MCF 10A (cell line): Measurements from ENCODE around the gene TRAPPC1. TPM values are rescaled to one million over a fixed set of nuclear protein-coding genes. Genes with fewer than 3 reads are reported as not detected.

ENCODE experiments used
- BruUV-seq: library from RNA; stranded (reverse); fragments of 400-500 nt; replicated peaks from 2 replicates; lab custom pipeline; 2021; lab: Mats Ljungman, UMichigan
- CTCF ChIA-PET: fragments of 300-600 bp; sonication (Branson Sonifier 250); formaldehyde crosslinking; extraction: SDS; loops from one replicate; lab custom pipeline; 2021; ENCODE audit warnings: antibody characterized with exemption, inconsistent platforms; lab: Yijun Ruan, JAX
- POLR2A ChIA-PET: fragments of 300-600, 350-650 bp; sonication (Branson Sonifier 250); formaldehyde crosslinking; extraction: SDS; loops from one replicate; lab custom pipeline; 2020; ENCODE audit warnings: antibody characterized with exemption, inconsistent platforms; lab: Yijun Ruan, JAX
- DNase-seq: peaks from one replicate; pipeline ENCODE4 v3.0.0-alpha.2; 2018; ENCODE audit not compliant: unreplicated experiment
- H3K27ac Mint-ChIP-seq: one replicate; pipeline ENCODE4 v1.8.0; 2022; ENCODE audit warnings: mild to moderate bottlenecking, low read depth, mixed read lengths; ENCODE audit not compliant: unreplicated experiment
- H3K27me3 Mint-ChIP-seq: one replicate; pipeline ENCODE4 v1.8.0; 2022; ENCODE audit warnings: mixed read lengths; ENCODE audit not compliant: insufficient read depth, unreplicated experiment
- H3K36me3 Mint-ChIP-seq: one replicate; pipeline ENCODE4 v1.8.0; 2022; ENCODE audit warnings: mild to moderate bottlenecking, moderate library complexity, mixed read lengths; ENCODE audit not compliant: insufficient read depth, unreplicated experiment
- H3K4me1 Mint-ChIP-seq: one replicate; pipeline ENCODE4 v1.8.0; 2022; ENCODE audit warnings: mixed read lengths; ENCODE audit not compliant: insufficient read depth, unreplicated experiment
- H3K4me3 Mint-ChIP-seq: one replicate; pipeline ENCODE4 v1.8.0; 2022; ENCODE audit warnings: mild to moderate bottlenecking, moderate library complexity, mixed read lengths; ENCODE audit not compliant: unreplicated experiment
- H3K9me3 Mint-ChIP-seq: one replicate; pipeline ENCODE4 v1.8.0; 2022; ENCODE audit warnings: mixed read lengths; ENCODE audit not compliant: unreplicated experiment
- intact Hi-C: fragments of 100-400 bp; cut with micrococcal nuclease; formaldehyde crosslinking; loops from 2 replicates; pipeline ENCODE4 v1.14.1; 2022
- total RNA-seq: library from RNA; stranded (reverse); gene quantifications from 2 replicates; pipeline ENCODE4 v1.2.3, GENCODE V29; 2022
- TF ChIP-seq, protein P1 (sequence below): fragments of 200-600 bp; IDR thresholded peaks from one replicate; pipeline ENCODE4 v1.8.0; 2022; ENCODE audit warnings: antibody characterized with exemption, mild to moderate bottlenecking; ENCODE audit not compliant: unreplicated experiment

TRAPPC1 gene
- total RNA-seq, 1 experiment from 2014 or later = 80.0 TPM

DNA sequence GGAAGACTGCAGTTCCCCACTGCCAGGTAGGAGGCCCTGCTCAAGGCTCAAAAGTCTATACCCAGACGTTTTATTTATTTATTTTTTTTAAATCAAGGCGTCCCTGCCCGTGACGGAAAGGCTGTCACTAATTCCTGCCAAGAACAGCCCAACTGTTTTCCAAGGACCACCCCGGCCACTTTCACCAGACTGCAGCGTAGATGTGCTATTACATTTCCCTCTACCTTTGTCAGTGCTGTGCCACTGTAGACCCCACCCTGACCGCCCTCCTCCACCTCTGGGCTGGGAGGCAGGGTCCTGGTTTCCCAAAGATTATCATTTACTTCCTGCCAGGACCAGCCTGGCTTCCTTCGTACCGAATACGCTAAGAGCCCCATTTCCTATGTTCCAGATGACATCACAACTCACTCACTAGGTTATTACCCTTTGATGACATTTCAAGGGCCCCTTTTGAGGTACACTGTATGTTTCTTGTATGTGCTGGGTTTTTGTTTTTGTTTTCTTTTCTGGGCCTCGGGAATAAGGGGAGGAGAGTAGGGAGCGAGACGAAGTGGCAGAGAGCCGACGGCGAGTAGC, 9.4 kb downstream of the TRAPPC1 start:
- H3K4me3 Mint-ChIP-seq = no peak overlapping the region
- H3K27me3 Mint-ChIP-seq = no peaks in the 10 kb centered on the region
- no TSS peak for BruUV-seq
- intact Hi-C loops = no loop called here
- H3K4me1 Mint-ChIP-seq = no peaks in the 10 kb centered on the region
- TF ChIP-seq, protein P1, sequence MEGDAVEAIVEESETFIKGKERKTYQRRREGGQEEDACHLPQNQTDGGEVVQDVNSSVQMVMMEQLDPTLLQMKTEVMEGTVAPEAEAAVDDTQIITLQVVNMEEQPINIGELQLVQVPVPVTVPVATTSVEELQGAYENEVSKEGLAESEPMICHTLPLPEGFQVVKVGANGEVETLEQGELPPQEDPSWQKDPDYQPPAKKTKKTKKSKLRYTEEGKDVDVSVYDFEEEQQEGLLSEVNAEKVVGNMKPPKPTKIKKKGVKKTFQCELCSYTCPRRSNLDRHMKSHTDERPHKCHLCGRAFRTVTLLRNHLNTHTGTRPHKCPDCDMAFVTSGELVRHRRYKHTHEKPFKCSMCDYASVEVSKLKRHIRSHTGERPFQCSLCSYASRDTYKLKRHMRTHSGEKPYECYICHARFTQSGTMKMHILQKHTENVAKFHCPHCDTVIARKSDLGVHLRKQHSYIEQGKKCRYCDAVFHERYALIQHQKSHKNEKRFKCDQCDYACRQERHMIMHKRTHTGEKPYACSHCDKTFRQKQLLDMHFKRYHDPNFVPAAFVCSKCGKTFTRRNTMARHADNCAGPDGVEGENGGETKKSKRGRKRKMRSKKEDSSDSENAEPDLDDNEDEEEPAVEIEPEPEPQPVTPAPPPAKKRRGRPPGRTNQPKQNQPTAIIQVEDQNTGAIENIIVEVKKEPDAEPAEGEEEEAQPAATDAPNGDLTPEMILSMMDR = no peak
- H3K9me3 Mint-ChIP-seq = no peaks in the 10 kb centered on the region
- DNase-seq = no peak
- H3K27ac Mint-ChIP-seq = peak overlapping the region; percentile 25
- ChIA-PET CTCF (interaction anchor here (1.3 kb wide), 1 partner anchor 138 kb away, joined by 5 read pairs; no protein-coding TSS in a partner anchor), POLR2A (interaction anchor here (1.5 kb wide), 1 partner anchor 11 kb away, joined by 4 read pairs; no protein-coding TSS in a partner anchor)
- no peaks in the 10 kb centered on the region for H3K36me3 Mint-ChIP-seq

GRCh38 chr17:7916808-7917207, 14.9 kb downstream of the TRAPPC1 start:
- Mint-ChIP-seq H3K4me3 (peak overlapping the region; percentile 93), H3K36me3 (peaks cover 21% of the 10 kb centered on the region), H3K4me1 (peaks cover 26% of the 10 kb centered on the region), H3K27ac (peak overlapping the region; percentile 95), H3K27me3 (no peaks in the 10 kb centered on the region), H3K9me3 (no peaks in the 10 kb centered on the region)
- TF ChIP-seq, protein P1 = no peak
- DNase-seq = peak; percentile 17
- BruUV-seq = no TSS peak
- ChIA-PET POLR2A (interaction anchor here (1.1 to 6.3 kb wide), 9 partner anchors 10 to 331 kb away, joined by 4 to 103 read pairs (median 9); partner anchors contain the start of genes CNTROB, CTC1, NAA38 and TP53), CTCF (interaction anchor here (0.9 to 9.4 kb wide), 5 partner anchors 46 to 139 kb away, joined by 3 to 145 read pairs (median 4); no protein-coding TSS in a partner anchor)
- intact Hi-C loops = no loop called here

GRCh38 chr17:7916385-7916682, 15.4 kb downstream of the TRAPPC1 start:
- TSS peak; percentile 34 for BruUV-seq
- peaks cover 25% of the 10 kb centered on the region for H3K36me3 Mint-ChIP-seq
- H3K27ac Mint-ChIP-seq = peak overlapping the region; percentile 95
- no peak for DNase-seq
- CTCF ChIA-PET = interaction anchor here (0.6 to 9.4 kb wide), 5 partner anchors 59 to 141 kb away, joined by 3 to 145 read pairs (median 4); partner anchors contain the start of gene NAA38
- H3K27me3 Mint-ChIP-seq = no peaks in the 10 kb centered on the region
- intact Hi-C loops = no loop called here
- TF ChIP-seq, protein P1 = no peak
- POLR2A ChIA-PET = interaction anchor here (0.6 to 6.3 kb wide), 29 partner anchors 10 to 673 kb away, joined by 3 to 103 read pairs (median 5); partner anchors contain the start of genes CNTROB, CTC1, NAA38 and PFAS
- H3K9me3 Mint-ChIP-seq = no peaks in the 10 kb centered on the region
- H3K4me3 Mint-ChIP-seq = peak overlapping the region; percentile 93
- peaks cover 26% of the 10 kb centered on the region for H3K4me1 Mint-ChIP-seq

DNA sequence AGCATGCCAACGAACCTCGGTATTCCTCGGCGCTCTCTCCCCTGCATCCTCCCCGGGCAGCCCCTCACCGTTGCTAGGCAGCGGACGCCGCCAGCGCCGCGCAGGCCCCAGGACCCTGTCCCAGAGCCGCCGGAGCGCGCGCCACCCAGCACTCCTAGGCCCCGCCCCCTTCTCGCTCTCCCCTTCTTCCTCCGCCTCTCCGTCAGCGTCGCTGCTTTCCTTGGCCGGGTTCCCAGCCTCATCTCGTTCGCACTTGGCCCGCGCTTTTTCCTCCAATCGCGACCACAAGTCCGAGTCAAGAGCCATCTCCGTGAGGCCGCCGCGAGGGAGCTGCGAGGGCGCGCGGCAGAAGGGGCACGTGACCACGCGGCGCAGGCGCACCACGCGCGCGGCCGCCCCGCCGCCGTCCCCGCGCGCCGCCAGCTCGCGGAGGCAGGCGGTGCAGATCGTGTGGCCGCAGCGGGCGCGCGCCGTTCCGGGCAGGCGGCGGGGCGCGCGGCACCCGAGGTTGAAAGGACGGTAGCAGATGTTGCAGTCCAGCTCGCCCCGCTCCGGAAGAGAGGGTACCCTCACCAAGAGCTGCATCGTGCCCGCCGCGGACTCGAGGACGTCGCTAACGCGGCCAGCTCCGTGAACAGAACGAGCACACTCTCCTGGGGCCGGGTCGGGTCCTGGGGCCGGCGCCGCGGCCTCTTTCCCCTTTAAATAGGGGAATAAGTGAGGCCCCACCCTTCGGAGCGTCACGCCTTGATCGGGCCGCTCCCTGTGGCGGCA, 15.9 kb downstream of the TRAPPC1 start, which contains the start of gene RNF227:
Gene RNF227, minus strand, starts transcription at position 679 of the 774 bp plus-strand sequence. Its CDS starts 94 bp downstream, at position 585.
- ChIA-PET POLR2A (interaction anchor here (0.6 to 6.3 kb wide), 39 partner anchors 9 to 673 kb away, joined by 3 to 103 read pairs (median 5); partner anchors contain the start of genes CHD3, CNTROB, CTC1 and NAA38), CTCF (interaction anchor here (0.6 to 9.4 kb wide), 9 partner anchors 17 to 384 kb away, joined by 3 to 145 read pairs (median 3); partner anchors contain the start of genes CNTROB, NAA38 and TRAPPC1)
- intact Hi-C loops = loop anchor here (1.0 kb wide), 1 partner anchor 17 kb away; the partner anchor contains the start of gene CNTROB
- Mint-ChIP-seq H3K4me1 (peaks cover 26% of the 10 kb centered on the region), H3K4me3 (peak within 1 kb of the TSS; percentile 93), H3K9me3 (no peaks in the 10 kb centered on the region), H3K36me3 (peaks cover 30% of the 10 kb centered on the region), H3K27me3 (no peaks in the 10 kb centered on the region), H3K27ac (peak within 1 kb of the TSS; percentile 95)
- TF ChIP-seq, protein P1 = no peak
- DNase-seq = peak; percentile 97
- no TSS peak for BruUV-seq
